Osteocyte (in vitro differentiated cells): Measurements from ENCODE around the gene POU2AF3. TPM values are rescaled to one million over a fixed set of nuclear protein-coding genes. Genes with fewer than 3 reads are reported as not detected.

Experiments used
- DNase-seq: peaks from one replicate; pipeline ENCODE4 v3.0.0; 2021; ENCODE audit warnings: mixed read lengths; ENCODE audit not compliant: unreplicated experiment; ENCODE audit errors: extremely low spot score
- H3K27ac Mint-ChIP-seq: one replicate; pipeline ENCODE4 v1.8.0; 2021; ENCODE audit warnings: mild to moderate bottlenecking, mixed read lengths; ENCODE audit not compliant: unreplicated experiment
- H3K27me3 Mint-ChIP-seq: one replicate; pipeline ENCODE4 v1.8.0; 2021; ENCODE audit warnings: mixed read lengths; ENCODE audit not compliant: unreplicated experiment
- H3K36me3 Mint-ChIP-seq: one replicate; pipeline ENCODE4 v1.8.0; 2021; ENCODE audit warnings: mixed read lengths; ENCODE audit not compliant: unreplicated experiment
- H3K4me1 Mint-ChIP-seq: one replicate; pipeline ENCODE4 v1.8.0; 2021; ENCODE audit warnings: mixed read lengths; ENCODE audit not compliant: unreplicated experiment
- H3K4me3 Mint-ChIP-seq: one replicate; pipeline ENCODE4 v1.8.0; 2021; ENCODE audit warnings: mild to moderate bottlenecking, moderate library complexity, mixed read lengths; ENCODE audit not compliant: unreplicated experiment
- H3K9me3 Mint-ChIP-seq: one replicate; pipeline ENCODE4 v1.8.0; 2021; ENCODE audit warnings: mixed read lengths; ENCODE audit not compliant: unreplicated experiment
- total RNA-seq: library from RNA; stranded (reverse); gene quantifications from 2 replicates; pipeline ENCODE4 v1.2.1, GENCODE V29; 2021
- TF ChIP-seq, protein P1 (sequence below): fragments of 200-600 bp; sonication (generic); IDR thresholded peaks from 2 replicates; pipeline ENCODE4 v1.5.0; 2021; ENCODE audit warnings: antibody characterized with exemption, mild to moderate bottlenecking, moderate library complexity

The POU2AF3 gene
- total RNA-seq, 1 donor from 2014 or later, result not detected

GRCh38 chr11:111336062-111336461 lies 37.7 kb downstream of the POU2AF3 start:
- no peaks in the 10 kb centered on the region for H3K36me3 Mint-ChIP-seq
- H3K4me3 Mint-ChIP-seq, result no peak overlapping the region
- no peak overlapping the region for H3K27ac Mint-ChIP-seq
- TF ChIP-seq, protein P1, sequence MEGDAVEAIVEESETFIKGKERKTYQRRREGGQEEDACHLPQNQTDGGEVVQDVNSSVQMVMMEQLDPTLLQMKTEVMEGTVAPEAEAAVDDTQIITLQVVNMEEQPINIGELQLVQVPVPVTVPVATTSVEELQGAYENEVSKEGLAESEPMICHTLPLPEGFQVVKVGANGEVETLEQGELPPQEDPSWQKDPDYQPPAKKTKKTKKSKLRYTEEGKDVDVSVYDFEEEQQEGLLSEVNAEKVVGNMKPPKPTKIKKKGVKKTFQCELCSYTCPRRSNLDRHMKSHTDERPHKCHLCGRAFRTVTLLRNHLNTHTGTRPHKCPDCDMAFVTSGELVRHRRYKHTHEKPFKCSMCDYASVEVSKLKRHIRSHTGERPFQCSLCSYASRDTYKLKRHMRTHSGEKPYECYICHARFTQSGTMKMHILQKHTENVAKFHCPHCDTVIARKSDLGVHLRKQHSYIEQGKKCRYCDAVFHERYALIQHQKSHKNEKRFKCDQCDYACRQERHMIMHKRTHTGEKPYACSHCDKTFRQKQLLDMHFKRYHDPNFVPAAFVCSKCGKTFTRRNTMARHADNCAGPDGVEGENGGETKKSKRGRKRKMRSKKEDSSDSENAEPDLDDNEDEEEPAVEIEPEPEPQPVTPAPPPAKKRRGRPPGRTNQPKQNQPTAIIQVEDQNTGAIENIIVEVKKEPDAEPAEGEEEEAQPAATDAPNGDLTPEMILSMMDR, result no peak
- peaks cover 19% of the 10 kb centered on the region for H3K9me3 Mint-ChIP-seq
- no peaks in the 10 kb centered on the region for H3K4me1 Mint-ChIP-seq
- DNase-seq, result no peak
- H3K27me3 Mint-ChIP-seq, result peaks cover 26% of the 10 kb centered on the region

DNA sequence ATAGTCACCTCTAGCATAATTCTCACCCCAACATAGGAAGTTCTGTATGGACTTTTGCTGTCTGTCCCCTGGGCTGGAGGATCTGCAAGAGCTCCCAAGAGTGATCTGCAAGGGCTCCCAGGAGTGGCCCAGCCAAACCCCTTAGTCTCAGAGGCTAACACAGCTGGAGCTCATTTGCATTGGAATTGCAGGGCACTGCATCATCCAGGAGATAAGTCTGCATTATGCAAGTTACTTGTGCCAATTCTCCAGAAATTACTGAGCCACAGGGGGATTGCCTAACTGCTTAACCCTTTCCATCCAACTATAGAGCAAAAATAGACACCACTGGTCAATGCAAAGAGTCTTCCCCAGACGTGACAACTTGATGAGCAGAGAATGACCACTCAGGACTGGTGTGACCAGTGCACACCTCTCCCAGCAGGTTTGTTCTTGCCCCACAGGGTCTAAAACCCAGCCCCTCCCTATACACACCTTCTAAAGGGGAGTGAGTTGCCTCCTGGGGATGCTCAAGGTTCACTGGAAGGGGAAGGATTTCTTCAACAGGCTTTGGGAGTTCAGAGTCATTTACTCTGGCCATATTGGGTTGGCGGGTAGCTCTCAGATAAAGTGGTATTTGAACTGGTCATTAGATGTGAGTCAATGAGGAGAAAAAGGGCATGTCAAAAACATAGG lies 38.4 kb downstream of the POU2AF3 start:
- no peaks in the 10 kb centered on the region for H3K36me3 Mint-ChIP-seq
- peaks cover 26% of the 10 kb centered on the region for H3K27me3 Mint-ChIP-seq
- no peak for DNase-seq

DNA sequence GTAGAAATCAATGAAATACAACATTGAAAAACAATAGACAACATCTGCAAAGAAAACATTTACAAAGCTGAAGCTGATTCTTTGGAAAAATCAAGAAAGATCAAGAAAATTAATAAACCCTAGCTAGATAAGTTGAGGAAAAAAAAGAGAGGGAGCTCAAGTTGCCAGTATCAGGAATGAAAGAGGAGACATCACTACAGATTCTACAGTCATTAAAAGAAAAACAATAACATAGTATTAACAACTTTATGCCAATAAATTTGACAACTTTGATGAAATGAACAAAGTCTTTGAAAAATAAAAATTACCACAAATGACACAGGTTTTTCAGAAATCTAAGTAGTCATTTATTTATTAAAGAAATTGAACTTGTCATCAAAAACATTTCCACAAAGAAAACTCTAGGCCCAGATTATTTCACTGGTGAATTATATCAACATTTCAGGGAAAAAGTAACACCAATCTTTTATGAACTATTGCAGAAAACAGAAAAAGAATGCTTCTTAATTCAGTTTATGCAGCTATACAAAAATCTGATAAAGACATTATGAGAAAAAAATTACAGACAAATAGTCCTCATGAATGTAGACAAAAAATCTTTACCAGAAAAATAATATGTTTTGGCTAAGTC lies 41.5 kb downstream of the POU2AF3 start:
- DNase-seq, result no peak
- Mint-ChIP-seq H3K4me3 (no peak overlapping the region), H3K4me1 (no peaks in the 10 kb centered on the region), H3K36me3 (no peaks in the 10 kb centered on the region), H3K27ac (no peak overlapping the region), H3K9me3 (peaks cover 19% of the 10 kb centered on the region), H3K27me3 (peaks cover 8% of the 10 kb centered on the region)
- TF ChIP-seq, protein P1, result no peak

More for the DNA sequence above, 38.4 kb downstream of the POU2AF3 start:
- TF ChIP-seq, protein P1, result no peak
- H3K27ac Mint-ChIP-seq, result no peak overlapping the region
- peaks cover 19% of the 10 kb centered on the region for H3K9me3 Mint-ChIP-seq
- no peak overlapping the region for H3K4me3 Mint-ChIP-seq
- no peaks in the 10 kb centered on the region for H3K4me1 Mint-ChIP-seq

DNA sequence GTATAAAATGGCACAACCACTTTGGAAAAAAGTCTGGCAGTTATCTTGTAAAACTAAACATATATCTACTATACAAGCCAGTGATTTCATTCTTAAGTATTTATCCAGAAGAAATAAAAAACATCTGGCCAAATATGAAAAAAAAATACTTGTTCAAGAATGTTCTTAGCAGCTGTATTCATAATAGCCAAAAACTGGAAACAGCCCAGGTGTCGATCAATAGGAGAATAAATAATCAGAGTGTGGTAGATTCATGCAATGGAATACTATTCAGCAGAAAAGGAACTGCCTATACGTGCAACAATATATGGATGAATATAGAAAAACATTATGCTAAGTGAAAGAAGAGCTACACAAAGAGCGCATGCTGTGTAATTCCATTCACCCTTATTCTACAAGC lies 44.0 kb downstream of the POU2AF3 start:
- Mint-ChIP-seq H3K36me3 (no peaks in the 10 kb centered on the region), H3K9me3 (peaks cover 19% of the 10 kb centered on the region), H3K4me1 (no peaks in the 10 kb centered on the region), H3K27ac (no peak overlapping the region), H3K27me3 (peaks cover 11% of the 10 kb centered on the region), H3K4me3 (no peak overlapping the region)
- no peak for DNase-seq
- TF ChIP-seq, protein P1, result no peak

GRCh38 chr11:111344032-111344431 lies 45.7 kb downstream of the POU2AF3 start:
- Mint-ChIP-seq H3K36me3 (no peaks in the 10 kb centered on the region), H3K4me1 (no peaks in the 10 kb centered on the region), H3K9me3 (peaks cover 13% of the 10 kb centered on the region), H3K27ac (no peak overlapping the region), H3K4me3 (no peak overlapping the region), H3K27me3 (peaks cover 11% of the 10 kb centered on the region)
- TF ChIP-seq, protein P1, result no peak
- DNase-seq, result no peak
